DOHH2 (cell line): ENCODE measurements around the gene SCN10A.

Experiments
- CTCF ChIP-seq: fragments of 200-600 bp; sonication (generic); IDR thresholded peaks from one replicate; pipeline ENCODE4 v1.5.1; 2014; ENCODE audit warnings: antibody characterized with exemption, mild to moderate bottlenecking, low read depth, low read length; ENCODE audit not compliant: poor library complexity, severe bottlenecking
- EZH2phosphoT487 ChIP-seq: fragments of 200-600 bp; sonication (generic); IDR thresholded peaks from 2 replicates; pipeline ENCODE4 v1.6.1; 2017; ENCODE audit warnings: borderline replicate concordance, mild to moderate bottlenecking, antibody characterized with exemption, low read length, moderate library complexity, mixed read lengths

GRCh38 chr3:38689346-38689745 is 126.7 kb downstream of the SCN10A start:
- no peak for TF ChIP-seq CTCF
- no peak for TF ChIP-seq EZH2phosphoT487
